Dendritic cell treated with granulocyte-macrophage colony-stimulating factor and Interleukin-4, amounts not matched to agents 40 ng/mL and 50 ng/mL, for 4 days (primary cell): ENCODE measurements around the gene NRXN2.
"Not testable (repeated sequence)": the region's sequence is repeated elsewhere in the genome, so short reads cannot be mapped to it uniquely, and the experiment has no call there.

Experiments used
- H3K27ac Mint-ChIP-seq: one replicate; pipeline ENCODE4 v1.8.0; 2022; ENCODE audit warnings: mild to moderate bottlenecking, mixed read lengths
- H3K27me3 Mint-ChIP-seq: one replicate; pipeline ENCODE4 v1.8.0; 2022; ENCODE audit warnings: mild to moderate bottlenecking, mixed read lengths
- H3K36me3 Mint-ChIP-seq: one replicate; pipeline ENCODE4 v1.8.0; 2022; ENCODE audit warnings: low read depth, mixed read lengths
- H3K4me1 Mint-ChIP-seq: one replicate; pipeline ENCODE4 v1.8.0; 2022; ENCODE audit warnings: low read depth, mixed read lengths
- H3K4me3 Mint-ChIP-seq: one replicate; pipeline ENCODE4 v1.8.0; 2022; ENCODE audit warnings: mild to moderate bottlenecking, moderate library complexity, mixed read lengths
- H3K9me3 Mint-ChIP-seq: one replicate; pipeline ENCODE4 v1.8.0; 2022; ENCODE audit warnings: mixed read lengths
- intact Hi-C: fragments of 100-400 bp; cut with micrococcal nuclease; formaldehyde crosslinking; loops from one replicate; pipeline ENCODE4 v1.15.0; 2022

NRXN2 gene

DNA sequence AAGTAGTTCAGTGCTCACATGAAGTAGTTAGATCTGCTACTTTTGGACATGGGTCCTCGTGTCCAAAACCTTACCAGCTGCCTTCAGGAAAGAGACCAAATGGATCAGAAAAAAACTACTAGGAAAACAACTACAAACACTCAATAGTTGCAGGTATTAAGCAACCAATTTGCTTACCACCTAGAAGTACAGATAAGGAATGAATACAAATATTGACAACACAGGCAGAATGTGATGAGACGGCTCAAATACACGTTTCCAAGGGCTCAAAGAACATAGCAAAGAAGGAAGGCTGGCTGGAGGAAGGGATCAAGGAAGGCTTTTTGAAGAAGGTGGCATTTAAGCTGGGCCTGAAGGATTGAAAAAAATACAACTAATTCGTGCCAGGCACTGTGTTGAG lies 41.8 kb downstream of the NRXN2 start:
- Mint-ChIP-seq H3K27ac (no peak overlapping the region), H3K4me3 (no peak overlapping the region), H3K4me1 (peaks cover 32% of the 10 kb centered on the region), H3K27me3 (peaks cover 34% of the 10 kb centered on the region), H3K36me3 (no peaks in the 10 kb centered on the region), H3K9me3 (no peaks in the 10 kb centered on the region)
- intact Hi-C loops: no loop called here

DNA sequence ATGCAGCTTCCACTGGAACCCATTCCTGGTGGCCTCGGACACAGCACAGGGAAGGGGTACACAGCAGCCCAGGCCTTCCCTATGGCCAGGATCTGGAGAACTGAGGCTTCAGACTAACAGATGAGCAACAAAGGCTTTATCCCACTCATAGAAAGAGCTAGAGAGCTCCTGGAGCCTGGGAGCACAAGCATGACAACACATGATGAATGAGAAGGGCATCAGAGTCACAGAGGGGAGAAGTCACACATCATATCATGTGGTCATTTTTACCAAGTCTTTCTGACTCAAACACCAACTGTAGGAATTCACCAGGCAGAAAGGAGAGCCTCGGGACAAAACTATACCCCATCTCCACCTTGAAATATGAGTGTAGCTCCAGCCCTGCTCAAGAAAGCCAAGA lies 43.2 kb downstream of the NRXN2 start:
- Mint-ChIP-seq H3K27ac (no peak overlapping the region), H3K4me1 (peaks cover 37% of the 10 kb centered on the region)

DNA sequence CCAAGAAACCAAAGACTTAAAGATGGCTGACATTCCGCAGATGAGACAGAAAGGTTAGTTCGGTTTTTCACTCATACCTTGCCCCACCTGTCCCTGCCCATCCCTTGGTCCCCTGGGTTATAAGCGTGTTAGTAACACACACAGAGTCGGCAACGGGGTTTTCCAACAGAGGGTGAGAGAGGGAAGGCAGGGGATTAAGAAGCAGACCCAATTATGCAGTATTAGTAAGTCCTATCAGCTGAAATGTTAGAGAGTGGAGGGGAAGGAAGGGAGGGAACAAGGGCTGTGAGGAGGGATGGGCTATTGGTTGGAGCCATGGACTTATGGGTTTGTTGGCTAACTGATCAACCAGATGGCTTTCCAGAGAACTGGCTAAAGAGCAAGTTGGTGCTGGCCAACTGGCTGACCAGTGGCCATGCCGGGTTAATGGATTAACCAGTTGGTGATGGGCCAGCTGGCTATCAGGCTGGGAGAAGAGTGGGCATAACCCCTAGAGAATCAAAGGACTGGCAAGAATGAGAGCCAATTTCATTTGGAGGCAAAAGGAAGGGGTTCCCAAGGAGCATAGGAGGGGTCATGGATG lies 45.5 kb downstream of the NRXN2 start:
- Mint-ChIP-seq H3K36me3 (no peaks in the 10 kb centered on the region), H3K27ac (no peak overlapping the region), H3K4me3 (no peak overlapping the region), H3K27me3 (peaks cover 29% of the 10 kb centered on the region), H3K9me3 (no peaks in the 10 kb centered on the region), H3K4me1 (peaks cover 43% of the 10 kb centered on the region)
- intact Hi-C loops: no loop called here

More for the DNA sequence above, 43.2 kb downstream of the NRXN2 start:
- H3K36me3 Mint-ChIP-seq: no peaks in the 10 kb centered on the region
- intact Hi-C loops: no loop called here
- no peaks in the 10 kb centered on the region for H3K9me3 Mint-ChIP-seq
- no peak overlapping the region for H3K4me3 Mint-ChIP-seq
- H3K27me3 Mint-ChIP-seq: peaks cover 34% of the 10 kb centered on the region

DNA sequence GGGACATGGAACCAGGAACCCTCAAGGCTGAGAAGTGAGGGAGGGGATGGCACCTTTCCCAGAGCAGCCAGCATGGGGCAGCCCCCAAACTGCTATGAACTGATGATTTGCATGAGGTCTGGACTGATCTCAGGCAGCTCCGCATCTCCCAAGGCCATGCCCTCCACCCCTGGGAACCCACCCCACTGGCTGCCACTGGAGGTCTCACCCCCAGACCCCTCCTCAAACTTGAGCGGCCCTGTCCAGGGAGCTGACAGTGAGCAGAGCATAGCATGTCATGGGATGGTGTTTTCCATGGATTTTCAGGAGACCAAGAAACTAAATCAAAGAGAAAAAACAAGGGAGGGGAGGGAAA lies 46.8 kb downstream of the NRXN2 start:
- intact Hi-C loops: no loop called here
- Mint-ChIP-seq H3K4me1 (peaks cover 54% of the 10 kb centered on the region), H3K4me3 (no peak overlapping the region), H3K27me3 (peaks cover 29% of the 10 kb centered on the region), H3K36me3 (no peaks in the 10 kb centered on the region), H3K9me3 (no peaks in the 10 kb centered on the region), H3K27ac (no peak overlapping the region)

DNA sequence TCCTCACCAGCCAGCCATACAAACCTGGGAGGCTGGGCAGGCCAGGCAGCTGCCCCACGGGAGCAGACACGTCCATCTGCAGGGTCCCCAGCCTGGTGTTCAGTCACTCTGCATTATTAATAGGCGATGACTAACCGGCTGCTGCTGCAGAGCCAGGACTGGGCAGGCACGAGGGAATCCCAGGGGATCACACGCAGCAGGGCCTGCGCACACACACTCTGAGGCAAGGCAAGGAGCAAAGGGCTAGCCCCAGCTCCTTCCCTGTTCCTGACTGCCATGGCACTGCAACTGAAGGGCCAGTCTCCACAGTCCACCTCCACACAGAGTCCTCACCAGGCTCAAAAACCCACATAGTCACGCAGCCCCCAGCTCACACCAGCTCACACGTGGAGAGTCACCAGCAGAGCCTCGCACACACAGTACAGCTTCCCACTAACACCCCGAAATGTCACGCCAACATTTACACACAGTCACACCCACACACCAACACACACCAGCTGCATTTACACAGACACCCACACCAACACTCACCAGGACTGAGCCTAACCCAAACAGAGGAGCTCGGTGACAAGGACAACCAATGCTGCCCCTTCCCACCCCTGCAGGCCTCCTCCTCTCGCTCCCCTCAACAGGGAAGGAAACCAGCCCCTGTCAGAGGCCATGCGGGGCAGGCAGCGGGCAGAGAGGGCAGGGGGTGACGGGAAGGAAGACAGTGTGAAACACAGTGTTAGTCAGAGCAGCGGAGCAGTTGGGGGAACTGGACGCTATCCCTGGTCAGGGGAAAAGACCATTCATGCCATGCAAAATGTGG lies 47.3 kb downstream of the NRXN2 start:
- no peak overlapping the region for H3K4me3 Mint-ChIP-seq
- intact Hi-C loops: no loop called here
- no peaks in the 10 kb centered on the region for H3K36me3 Mint-ChIP-seq
- H3K4me1 Mint-ChIP-seq: peaks cover 60% of the 10 kb centered on the region
- H3K27me3 Mint-ChIP-seq: peaks cover 27% of the 10 kb centered on the region
- H3K27ac Mint-ChIP-seq: no peak overlapping the region
- no peaks in the 10 kb centered on the region for H3K9me3 Mint-ChIP-seq

DNA sequence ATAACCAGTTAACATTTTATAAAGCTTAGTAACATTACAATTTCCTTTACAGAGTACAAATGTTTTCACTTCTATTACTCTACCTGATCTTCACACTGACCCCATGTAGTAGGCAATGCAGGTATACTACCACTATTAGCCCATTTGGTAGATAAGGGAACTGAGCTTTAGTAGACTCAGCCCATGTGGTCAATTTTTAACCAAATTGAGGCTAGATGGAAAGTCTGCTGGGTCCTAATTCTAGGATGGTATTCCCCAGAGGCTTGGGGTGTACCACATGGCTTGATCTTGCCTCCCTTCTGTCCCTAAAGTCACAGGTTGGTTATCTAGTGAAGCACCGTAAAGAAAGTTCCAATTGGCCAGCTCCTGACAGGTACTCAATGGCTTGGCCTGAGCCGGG lies 48.2 kb downstream of the NRXN2 start:
- Mint-ChIP-seq H3K27me3 (peaks cover 27% of the 10 kb centered on the region), H3K36me3 (no peaks in the 10 kb centered on the region), H3K4me1 (peaks cover 69% of the 10 kb centered on the region), H3K27ac (no peak overlapping the region), H3K9me3 (no peaks in the 10 kb centered on the region), H3K4me3 (no peak overlapping the region)
- intact Hi-C loops: no loop called here

DNA sequence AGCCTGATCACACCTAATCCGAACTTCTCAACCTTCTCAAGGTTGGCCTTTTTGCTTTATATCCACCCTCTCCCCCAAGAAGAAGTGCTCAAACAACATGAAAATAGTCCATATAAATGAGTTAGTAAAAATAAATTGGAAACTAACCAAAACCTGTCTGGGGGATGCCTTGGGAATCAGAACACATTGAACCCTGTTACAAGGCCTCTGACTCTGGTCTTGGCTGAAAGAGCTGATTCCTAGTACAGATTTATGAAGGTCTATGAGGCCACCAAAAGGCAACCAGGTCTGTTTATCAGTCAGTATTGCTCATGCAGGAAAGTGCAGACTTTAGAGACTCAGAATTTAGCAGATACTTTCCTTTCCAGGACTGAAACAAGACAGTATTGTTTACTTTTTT lies 49.7 kb downstream of the NRXN2 start:
- H3K36me3 Mint-ChIP-seq: no peaks in the 10 kb centered on the region
- no peak overlapping the region for H3K4me3 Mint-ChIP-seq
- intact Hi-C loops: no loop called here
- peaks cover 80% of the 10 kb centered on the region for H3K4me1 Mint-ChIP-seq
- H3K9me3 Mint-ChIP-seq: no peaks in the 10 kb centered on the region
- peaks cover 25% of the 10 kb centered on the region for H3K27me3 Mint-ChIP-seq
- H3K27ac Mint-ChIP-seq: no peak overlapping the region

DNA sequence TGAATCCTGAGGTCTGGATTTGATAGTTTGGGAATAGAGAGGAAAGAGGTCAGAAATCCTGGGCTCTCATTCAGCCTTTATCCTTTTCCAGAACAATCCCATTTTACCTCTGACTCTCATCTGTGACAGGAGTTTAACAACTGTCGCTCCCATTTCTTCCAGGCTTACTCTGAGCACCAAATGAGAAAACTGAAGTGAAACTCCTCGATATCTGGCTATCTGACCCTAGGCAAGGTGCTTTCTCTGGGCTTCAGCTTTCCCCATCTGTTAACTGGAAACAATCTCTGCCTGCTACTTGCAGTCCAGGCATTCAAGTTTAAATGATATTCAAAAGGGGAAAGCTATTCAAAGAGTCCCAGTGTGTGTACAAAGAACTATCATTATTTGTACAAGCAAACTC lies 50.1 kb downstream of the NRXN2 start:
- Mint-ChIP-seq H3K4me3 (no peak overlapping the region), H3K4me1 (peaks cover 78% of the 10 kb centered on the region), H3K27ac (no peak overlapping the region), H3K27me3 (peaks cover 21% of the 10 kb centered on the region), H3K9me3 (no peaks in the 10 kb centered on the region), H3K36me3 (no peaks in the 10 kb centered on the region)
- intact Hi-C loops: no loop called here

DNA sequence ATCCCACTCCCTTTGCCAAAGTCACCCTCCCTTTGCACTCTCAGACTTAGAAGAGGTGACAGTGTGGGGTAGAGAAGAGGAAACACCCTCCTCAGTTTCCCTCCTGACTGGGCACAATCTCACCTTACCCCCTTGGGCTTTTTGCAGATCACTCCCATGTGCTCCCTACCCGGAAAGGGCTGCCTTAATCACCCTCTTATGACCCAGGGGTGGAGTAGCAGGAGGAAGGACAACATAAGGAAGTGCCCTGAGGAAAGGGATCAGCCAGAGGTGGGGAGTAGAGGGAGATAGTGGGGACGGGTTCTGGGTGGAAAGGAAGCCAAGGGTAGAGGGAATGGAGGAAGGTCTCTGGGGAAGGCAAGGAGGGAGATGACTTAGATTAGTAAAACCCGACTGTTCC lies 52.0 kb downstream of the NRXN2 start:
- Mint-ChIP-seq H3K4me3 (no peak overlapping the region), H3K9me3 (no peaks in the 10 kb centered on the region), H3K4me1 (peaks cover 64% of the 10 kb centered on the region), H3K27me3 (peaks cover 9% of the 10 kb centered on the region), H3K36me3 (no peaks in the 10 kb centered on the region), H3K27ac (peak overlapping the region; percentile 46)
- intact Hi-C loops: no loop called here

DNA sequence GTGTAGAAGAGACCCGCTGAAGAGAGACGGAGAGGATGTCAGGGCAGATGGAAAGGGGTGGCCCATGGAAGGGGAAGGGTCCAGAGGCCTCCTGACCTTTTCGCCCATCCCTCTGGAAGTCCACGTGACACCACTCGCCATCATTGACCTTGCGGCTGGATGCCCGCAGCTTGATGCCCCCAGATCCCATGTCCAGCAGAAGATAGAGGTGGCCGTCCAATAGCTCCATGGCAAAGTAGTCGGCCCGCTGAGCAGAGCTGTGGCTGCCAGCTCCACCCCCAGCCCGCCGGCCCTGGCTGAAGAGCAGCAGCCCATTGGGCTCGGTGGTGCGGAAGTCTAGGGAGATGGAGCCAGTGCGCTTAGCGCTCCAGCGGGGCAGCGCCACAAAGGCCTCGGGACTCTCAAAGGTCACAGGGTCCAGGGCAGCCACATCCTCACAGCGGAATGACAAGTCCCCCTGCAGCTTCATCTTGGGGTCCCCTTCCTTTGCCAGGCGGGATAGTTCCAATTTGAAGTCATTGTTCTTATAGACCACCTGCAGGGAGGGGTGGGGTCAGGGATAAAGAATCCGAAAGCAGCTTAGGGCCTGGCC lies 55.7 kb downstream of the NRXN2 start:
- Mint-ChIP-seq H3K27me3 (peaks cover under 1% of the 10 kb centered on the region), H3K9me3 (no peaks in the 10 kb centered on the region), H3K27ac (no peak overlapping the region), H3K4me1 (peaks cover 53% of the 10 kb centered on the region), H3K4me3 (no peak overlapping the region), H3K36me3 (no peaks in the 10 kb centered on the region)
- intact Hi-C loops: no loop called here

DNA sequence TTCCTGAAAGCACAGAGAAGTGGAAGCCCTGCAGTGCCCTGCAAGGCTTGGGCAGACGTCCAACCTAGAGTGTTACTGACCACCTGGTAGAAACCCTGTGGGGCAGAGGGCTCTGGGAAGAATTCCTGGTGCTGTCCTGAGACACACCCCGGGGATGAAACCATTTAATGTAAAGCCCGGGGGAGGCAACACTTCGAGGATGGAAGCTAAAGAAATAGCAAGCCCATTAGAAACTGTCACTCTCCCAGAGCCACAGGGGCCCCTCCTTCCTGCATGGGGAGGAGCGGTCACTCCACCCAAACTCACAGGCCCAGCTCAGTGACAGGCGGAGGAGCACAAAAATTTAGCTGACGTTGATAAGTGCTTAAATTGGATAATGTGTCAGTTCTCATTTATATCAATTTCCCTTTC lies 57.6 kb downstream of the NRXN2 start:
- Mint-ChIP-seq H3K4me1 (peaks cover 41% of the 10 kb centered on the region), H3K27ac (peak overlapping the region; percentile 59), H3K27me3 (no peaks in the 10 kb centered on the region), H3K9me3 (no peaks in the 10 kb centered on the region), H3K36me3 (no peaks in the 10 kb centered on the region), H3K4me3 (no peak overlapping the region)
- intact Hi-C loops: no loop called here

DNA sequence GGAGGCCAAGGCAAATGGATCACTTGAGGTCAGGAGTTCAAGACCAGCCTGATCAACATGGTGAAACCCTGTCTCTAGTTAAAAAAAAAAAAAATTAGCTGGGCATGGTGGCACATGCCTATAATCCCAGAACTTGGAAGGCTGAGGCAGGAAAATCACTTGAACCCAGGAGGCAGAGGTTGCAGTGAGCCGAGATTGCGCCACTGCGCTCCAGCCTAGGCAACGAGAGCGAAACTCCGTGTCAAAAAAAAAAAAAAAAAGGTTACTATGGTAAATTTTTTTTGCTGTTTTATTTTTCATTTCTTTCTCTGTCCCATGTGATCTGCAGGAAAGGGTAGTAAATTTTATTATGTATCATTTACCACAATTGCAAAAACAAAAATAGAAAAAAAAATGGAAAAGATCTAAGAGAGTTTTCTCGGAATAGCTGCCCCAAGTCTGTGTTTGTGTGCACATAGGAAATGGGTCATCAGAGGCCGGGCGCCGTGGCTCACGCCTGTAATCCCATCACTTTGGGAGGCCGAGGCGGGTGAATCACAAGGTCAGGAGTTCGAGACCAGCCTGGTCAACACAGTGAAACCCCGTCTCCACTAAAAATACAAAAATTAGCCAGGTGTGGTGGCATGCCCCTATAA lies 58.6 kb downstream of the NRXN2 start:
- H3K9me3 Mint-ChIP-seq, H3K27ac Mint-ChIP-seq, intact Hi-C loops: not testable (repeated sequence)

DNA sequence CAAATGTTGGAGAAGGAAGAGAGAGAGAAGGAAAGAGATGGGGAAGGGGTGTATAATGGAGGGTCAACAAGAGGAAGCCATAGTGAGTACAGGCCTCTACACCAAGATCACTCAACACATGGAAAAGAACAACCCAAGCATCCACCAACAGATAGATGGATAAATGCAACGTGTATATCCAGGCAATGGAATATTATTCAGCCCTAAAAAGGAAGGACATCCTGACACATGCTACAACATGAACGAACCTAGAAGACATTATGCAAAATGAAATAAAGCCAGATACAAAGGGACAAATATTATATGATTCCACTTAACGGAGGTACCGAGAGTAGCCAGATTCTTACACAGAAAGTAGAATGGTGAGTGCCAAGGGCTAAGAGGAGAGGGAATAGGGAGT lies 59.3 kb downstream of the NRXN2 start:
- Mint-ChIP-seq H3K4me1 (peaks cover 41% of the 10 kb centered on the region), H3K9me3 (no peaks in the 10 kb centered on the region), H3K36me3 (no peaks in the 10 kb centered on the region), H3K27ac (no peak overlapping the region), H3K4me3 (no peak overlapping the region), H3K27me3 (no peaks in the 10 kb centered on the region)
- intact Hi-C loops: no loop called here

More for the DNA sequence above, 58.6 kb downstream of the NRXN2 start:
- H3K4me1 Mint-ChIP-seq: peaks cover 41% of the 10 kb centered on the region
- H3K4me3 Mint-ChIP-seq, H3K27me3 Mint-ChIP-seq, H3K36me3 Mint-ChIP-seq: not testable (repeated sequence)

DNA sequence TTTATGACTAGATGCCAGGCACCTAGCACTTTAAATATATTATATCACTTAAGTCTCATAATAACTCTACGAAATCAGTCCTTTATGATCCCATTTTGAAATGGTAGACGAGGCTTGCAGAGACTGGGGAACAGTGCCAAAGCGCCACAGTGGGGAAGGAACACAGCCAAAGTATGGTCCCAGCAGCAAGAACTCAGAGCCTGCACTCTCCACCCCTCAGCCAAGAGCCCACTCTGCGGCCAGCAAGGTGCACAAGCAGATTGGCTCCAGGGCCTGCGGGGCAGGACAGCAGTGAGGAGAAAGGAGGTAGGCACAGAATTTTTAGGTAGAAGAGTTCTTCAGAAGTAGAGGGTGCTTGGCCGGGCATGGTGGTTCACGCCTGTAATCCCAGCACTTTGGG lies 61.4 kb downstream of the NRXN2 start:
- Mint-ChIP-seq H3K9me3 (no peaks in the 10 kb centered on the region), H3K4me3 (no peak overlapping the region), H3K27me3 (no peaks in the 10 kb centered on the region), H3K27ac (no peak overlapping the region), H3K4me1 (peaks cover 48% of the 10 kb centered on the region), H3K36me3 (no peaks in the 10 kb centered on the region)
- intact Hi-C loops: no loop called here
